KOPT-K1 (cell line): ENCODE data around the gene PRR30.
"Not testable (repeated sequence)": the region's sequence is repeated elsewhere in the genome, so short reads cannot be mapped to it uniquely, and the experiment has no call there.

Source experiments
- H3K27ac ChIP-seq: fragments of 200-600 bp; sonication (generic); 2 replicates; pipeline ENCODE4 v1.5.1; 2016; ENCODE audit warnings: antibody characterized with exemption, mild to moderate bottlenecking, low read depth, low read length; ENCODE audit not compliant: poor library complexity, severe bottlenecking
- H3K36me3 ChIP-seq: fragments of 200-600 bp; sonication (generic); 2 replicates; pipeline ENCODE4 v1.5.1; 2017; ENCODE audit warnings: antibody characterized with exemption, mild to moderate bottlenecking, low read length, moderate library complexity; ENCODE audit not compliant: insufficient read depth
- H3K9me3 ChIP-seq: fragments of 200-600 bp; sonication (generic); 2 replicates; pipeline ENCODE4 v1.5.1; 2017; ENCODE audit warnings: antibody characterized with exemption, low read length, mild to moderate bottlenecking; ENCODE audit not compliant: insufficient read depth, poor library complexity, severe bottlenecking

Gene PRR30

DNA sequence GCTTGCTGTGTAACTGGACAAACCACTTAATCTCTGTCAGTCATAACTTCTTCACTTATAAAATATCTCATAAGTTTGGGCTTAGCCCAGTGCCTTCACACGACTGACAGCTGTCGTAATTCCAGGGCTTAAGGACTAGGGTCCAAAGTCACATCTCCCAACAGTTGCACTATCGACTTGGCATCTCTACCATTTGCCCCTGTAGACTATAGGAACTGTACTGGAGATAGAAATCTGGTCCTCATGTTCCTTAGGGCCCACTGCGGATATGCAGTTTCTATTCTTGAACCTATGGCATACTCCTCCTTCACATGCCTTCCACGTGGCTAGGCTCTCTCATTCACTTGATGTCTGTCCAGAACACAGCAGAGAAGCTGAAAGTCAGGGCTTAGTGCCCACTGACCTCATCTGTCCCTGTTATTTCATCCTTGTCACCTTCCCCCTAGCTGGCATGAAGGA, 12.9 kb downstream of the PRR30 start:
- Histone ChIP-seq H3K27ac (no peak overlapping the region), H3K9me3 (no peaks in the 10 kb centered on the region), H3K36me3 (peaks cover 24% of the 10 kb centered on the region)

DNA sequence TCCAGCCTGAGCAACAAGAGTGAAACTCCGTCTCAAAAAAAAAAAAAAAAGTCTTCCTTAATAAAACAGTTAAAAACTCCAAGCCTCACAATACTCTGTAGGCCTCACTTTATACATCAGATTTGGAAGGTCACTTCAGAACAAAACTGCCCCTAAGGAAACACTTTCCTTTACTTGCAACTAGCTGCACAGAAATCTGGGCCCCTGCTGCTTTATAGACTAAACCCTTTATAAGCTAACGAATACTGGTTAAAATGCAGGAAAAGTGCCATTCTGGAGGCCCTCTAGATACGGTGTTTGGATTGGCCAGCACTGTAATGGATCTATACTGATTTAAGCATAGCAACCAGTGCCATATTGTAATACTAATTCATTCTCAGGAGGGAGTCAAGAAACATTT, 14.1 kb downstream of the PRR30 start:
- no peaks in the 10 kb centered on the region for H3K9me3 ChIP-seq
- H3K36me3 ChIP-seq = peaks cover 12% of the 10 kb centered on the region; the same call in 1 of the 2 replicates
- no peak overlapping the region for H3K27ac ChIP-seq

DNA sequence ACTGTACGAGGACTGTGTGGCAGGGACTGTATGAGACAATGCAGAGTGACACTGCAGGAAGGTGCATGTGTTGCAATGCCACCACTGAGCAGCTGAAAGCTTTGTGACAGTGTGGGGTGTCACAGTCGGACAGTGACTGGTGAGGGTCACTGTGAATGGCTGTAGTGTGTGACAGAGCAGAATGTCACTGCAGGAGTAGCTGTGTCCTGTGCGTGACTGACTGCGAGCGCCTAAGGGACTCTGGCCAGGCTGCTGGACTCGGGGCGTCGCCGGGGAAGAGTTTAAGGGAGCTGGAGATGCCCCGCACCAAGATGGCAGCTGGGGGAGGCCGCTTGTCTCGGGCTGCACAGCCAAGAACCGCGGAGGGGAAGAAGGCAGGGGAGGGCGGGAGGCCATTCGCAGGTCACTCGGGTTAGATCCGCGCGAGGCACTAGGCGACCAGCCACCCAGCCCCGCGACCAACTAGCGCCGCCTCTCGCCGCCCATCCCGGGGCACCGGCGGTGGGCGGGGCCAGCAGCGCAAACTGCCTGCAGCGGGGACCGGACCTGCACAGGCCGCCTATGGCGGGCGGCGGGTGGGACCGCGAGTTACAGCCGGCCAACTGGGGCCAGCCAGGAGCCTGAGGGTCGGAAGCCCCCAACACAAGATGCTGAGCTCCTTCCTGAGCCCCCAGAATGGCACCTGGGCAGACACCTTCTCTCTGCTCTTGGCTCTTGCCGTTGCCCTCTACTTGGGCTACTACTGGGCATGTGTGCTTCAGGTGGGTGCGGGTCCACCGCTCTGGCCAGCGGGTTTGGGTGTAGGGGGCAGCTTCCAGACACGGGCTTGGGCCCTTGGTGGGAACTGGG, 15.7 kb downstream of the PRR30 start, which contains the start of gene ABHD1:
Gene ABHD1 (plus strand): TSS at position 514 of the 849 bp plus-strand sequence. CDS start 134 bp downstream, at position 648.
- H3K36me3 ChIP-seq = no peaks in the 10 kb centered on the region
- no peaks in the 10 kb centered on the region for H3K9me3 ChIP-seq
- no peak within 1 kb of the TSS for H3K27ac ChIP-seq

DNA sequence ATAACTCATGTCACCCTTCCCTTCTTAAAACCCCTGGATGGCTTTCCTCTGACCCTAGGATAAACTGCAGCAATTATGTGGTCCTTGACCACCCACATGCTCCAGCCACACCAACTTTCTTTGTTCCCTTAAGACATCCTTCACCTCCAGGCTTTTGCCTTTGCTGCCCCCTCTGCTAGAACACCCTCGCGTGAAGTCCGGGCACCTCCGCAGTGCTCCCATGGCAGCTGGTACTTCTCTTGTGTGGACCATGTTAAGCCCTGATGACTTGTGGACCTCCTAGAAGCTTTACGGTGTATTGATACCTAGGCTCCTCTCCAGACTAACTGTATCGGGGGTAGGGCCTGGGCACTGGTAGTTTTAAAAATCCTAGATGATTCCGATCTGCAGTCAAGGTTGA, 16.4 kb downstream of the PRR30 start:
- Histone ChIP-seq H3K36me3 (no peaks in the 10 kb centered on the region), H3K9me3 (no peaks in the 10 kb centered on the region), H3K27ac (no peak overlapping the region)

DNA sequence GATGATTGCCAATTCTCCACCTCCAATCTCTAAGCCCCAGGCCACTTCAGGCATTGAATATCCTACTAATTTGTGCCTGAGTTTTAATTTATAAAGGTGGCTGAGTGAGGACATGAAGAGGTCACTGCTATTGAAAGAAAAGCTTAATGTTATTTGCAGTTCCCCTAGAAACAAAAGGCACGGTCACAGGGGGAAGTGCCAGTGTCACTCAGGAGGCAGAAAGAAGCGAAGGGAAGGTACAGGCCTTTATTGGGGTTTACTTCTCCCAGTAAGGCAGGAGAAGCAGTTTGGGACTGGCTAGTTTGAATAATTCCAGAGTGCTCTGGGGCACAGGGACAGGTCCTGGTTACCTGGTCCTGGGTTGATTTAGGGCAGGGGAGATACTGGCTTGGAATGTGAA, 17.3 kb downstream of the PRR30 start:
- H3K27ac ChIP-seq = no peak overlapping the region
- H3K9me3 ChIP-seq = no peaks in the 10 kb centered on the region
- H3K36me3 ChIP-seq = no peaks in the 10 kb centered on the region

- not testable (repeated sequence) for H3K36me3 ChIP-seq, H3K27ac ChIP-seq, H3K9me3 ChIP-seq
These were observed 19.9 kb downstream of the PRR30 start for GRCh38 chr2:27119330-27119670.

DNA sequence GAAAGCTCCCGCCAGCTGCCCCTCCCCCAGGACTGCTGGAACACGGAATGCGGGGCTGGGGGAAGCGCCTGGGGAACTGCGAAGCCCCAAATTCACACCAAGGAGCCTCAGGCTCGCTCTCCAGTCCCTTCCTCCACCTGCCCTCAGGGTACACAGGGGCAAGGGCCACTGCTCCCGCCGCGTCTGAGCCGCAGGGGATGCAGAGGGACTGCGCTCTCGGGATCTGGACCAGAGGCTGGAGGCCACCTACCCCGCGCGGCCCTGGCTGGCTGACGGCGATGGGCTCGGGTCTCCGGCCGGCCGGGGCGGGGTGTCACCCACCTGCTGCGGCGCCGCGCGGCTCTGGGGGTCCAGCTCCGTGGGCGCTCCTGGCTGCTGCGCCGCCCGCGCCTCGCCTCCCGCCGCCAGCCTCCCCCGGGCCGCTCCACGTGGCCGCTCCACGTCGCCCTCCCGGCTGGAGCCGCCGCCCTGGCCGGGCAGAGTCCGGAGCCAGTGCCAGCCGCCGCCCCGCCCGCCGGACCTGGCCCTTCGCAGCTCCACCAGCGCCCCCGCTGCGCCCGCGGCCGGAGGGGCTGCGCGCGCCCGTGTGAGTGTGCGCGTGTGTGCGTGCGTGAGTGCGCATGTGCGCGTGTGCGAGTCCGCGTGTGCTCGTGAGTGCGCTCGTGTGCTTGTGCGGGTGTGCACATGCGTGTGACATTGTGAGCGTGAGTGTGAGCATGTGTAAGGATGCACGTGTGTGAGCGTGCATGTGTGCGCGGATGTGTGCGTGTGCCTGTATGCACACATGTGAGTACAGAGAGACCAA, 20.5 kb downstream of the PRR30 start, which contains the start of gene CGREF1:
Gene CGREF1 (minus strand): TSS at position 604 of the 805 bp plus-strand sequence. CDS start 14,762 bp downstream, outside the sequence.
- Histone ChIP-seq H3K36me3 (no peaks in the 10 kb centered on the region), H3K27ac (no peak within 1 kb of the TSS), H3K9me3 (no peaks in the 10 kb centered on the region)

GRCh38 chr2:27117995-27118524, 21.1 kb downstream of the PRR30 start:
- Histone ChIP-seq H3K9me3 (no peaks in the 10 kb centered on the region), H3K27ac (no peak overlapping the region), H3K36me3 (no peaks in the 10 kb centered on the region)

GRCh38 chr2:27115519-27115918, 23.7 kb downstream of the PRR30 start:
- no peaks in the 10 kb centered on the region for H3K36me3 ChIP-seq
- H3K27ac ChIP-seq = no peak overlapping the region
- H3K9me3 ChIP-seq = no peaks in the 10 kb centered on the region

GRCh38 chr2:27111392-27112078, 27.7 kb downstream of the PRR30 start:
- H3K36me3 ChIP-seq, H3K9me3 ChIP-seq, H3K27ac ChIP-seq: not testable (repeated sequence)

DNA sequence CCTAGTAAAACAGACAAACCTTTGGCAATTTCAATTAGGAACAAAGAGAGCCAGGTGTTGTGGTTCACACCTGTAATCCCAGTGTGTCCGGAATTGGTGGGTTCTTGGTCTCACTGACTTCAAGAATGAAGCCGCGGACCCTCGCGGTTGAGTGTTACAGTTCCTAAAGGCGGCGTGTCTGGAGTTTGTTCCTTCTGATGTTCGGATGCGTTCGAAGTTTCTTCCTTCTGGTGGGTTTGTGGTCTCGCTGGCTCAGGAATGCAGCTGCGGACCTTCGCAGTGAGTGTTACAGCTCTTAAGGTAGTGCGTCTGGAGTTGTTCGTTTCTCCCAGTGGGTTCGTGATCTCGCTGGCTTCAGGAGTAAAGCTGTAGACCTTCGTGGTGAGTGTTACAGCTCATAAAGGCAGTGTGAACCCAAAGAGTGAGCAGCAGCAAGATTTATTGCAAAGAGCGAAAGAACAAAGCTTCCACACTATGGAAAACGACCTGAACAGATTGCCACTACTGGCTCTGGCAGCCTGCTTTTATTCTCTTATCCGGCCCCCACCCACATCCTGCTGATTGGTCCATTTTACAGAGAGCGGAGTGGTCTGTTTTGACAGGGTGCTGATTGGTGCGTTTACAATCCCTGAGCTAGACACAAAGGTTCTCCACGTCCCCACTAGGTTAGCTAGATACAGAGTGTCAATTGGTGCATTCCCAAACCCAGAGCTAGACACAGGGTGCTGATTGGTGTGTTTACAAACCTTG, 28.4 kb downstream of the PRR30 start:
- H3K36me3 ChIP-seq, H3K27ac ChIP-seq, H3K9me3 ChIP-seq: not testable (repeated sequence)

DNA sequence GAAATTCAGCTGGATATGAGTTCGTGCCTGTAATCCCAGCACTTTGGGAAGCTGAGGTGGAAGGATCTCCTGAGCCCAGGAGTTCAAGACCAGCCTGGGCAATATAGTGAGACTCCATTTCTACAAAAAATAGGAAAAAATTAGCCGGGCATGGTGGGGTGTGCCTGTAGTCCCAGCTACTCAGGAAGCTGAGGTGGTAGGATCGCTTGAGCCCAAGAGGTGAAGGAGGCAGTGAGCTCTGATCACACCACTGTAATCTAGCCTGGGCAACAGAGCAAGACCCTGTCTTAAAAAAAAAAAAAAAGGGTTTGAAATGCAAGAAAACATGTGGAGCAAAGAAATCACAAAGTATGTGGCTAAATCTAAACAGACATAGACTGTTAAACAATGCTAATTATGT, 30.1 kb downstream of the PRR30 start:
- H3K9me3 ChIP-seq = no peaks in the 10 kb centered on the region
- H3K36me3 ChIP-seq = no peaks in the 10 kb centered on the region
- H3K27ac ChIP-seq = no peak overlapping the region

DNA sequence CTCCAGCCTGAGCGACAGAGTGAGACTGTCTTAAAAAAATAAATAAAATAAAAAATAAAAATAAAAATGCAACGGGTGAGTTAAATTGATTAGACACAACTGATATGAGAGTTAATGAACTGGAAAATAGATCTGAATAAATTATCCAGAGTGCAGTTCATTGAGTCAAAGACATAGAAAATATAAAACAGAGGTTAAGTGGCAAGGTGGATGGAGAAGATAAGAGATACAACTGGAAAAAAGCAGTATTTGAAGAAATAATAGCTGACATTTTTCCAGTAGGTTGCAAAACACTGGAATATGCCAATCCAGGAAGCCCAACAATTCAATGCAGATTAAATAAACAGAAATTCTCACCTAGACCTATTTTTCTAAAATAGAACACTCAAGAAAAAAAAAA, 31.0 kb downstream of the PRR30 start:
- Histone ChIP-seq H3K27ac (no peak overlapping the region), H3K9me3 (no peaks in the 10 kb centered on the region), H3K36me3 (no peaks in the 10 kb centered on the region)

DNA sequence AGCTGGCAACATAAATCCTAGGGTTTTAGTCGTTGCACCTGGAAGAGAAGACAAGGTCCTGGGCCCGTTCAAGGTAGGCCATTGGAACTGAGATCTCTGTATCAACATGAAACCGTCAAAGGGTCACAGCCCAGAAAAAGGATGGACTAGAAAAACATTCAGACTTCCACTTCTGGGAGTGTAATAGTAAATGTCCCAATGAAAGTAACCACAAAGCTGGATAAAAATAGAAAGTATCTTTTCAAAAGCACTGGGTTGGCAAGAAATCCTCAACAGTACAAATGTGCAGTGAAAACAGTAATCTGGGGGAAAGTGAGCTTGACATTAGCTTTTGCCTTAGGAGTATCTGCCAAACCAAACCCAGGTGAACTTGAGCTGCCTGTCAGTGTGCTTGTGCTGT, 33.2 kb downstream of the PRR30 start:
- no peaks in the 10 kb centered on the region for H3K9me3 ChIP-seq
- H3K27ac ChIP-seq = no peak overlapping the region
- no peaks in the 10 kb centered on the region for H3K36me3 ChIP-seq
